Fibroblast of peridontal ligament (primary cell): Measurements from ENCODE around the gene COX6A1.

ENCODE experiments used
- DNase-seq: peaks from one replicate; pipeline ENCODE4 v3.0.0-alpha.2; 2010; ENCODE audit errors: extremely low read depth

Gene COX6A1

GRCh38 chr12:120437735-120438494 is at the start of gene COX6A1:
COX6A1 (plus strand) TSS chr12:120438113; CDS start chr12:120438127, 14 bp downstream.
- peak; percentile 97 for DNase-seq

- DNase-seq: no peak
Measured at GRCh38 chr12:120388691-120389481, 49.0 kb upstream of the COX6A1 start.

GRCh38 chr12:120390540-120391120 is 47.3 kb upstream of the COX6A1 start:
- no peak for DNase-seq

GRCh38 chr12:120394483-120395367 is 43.2 kb upstream of the COX6A1 start:
- no peak for DNase-seq

GRCh38 chr12:120397824-120398540 is 39.9 kb upstream of the COX6A1 start:
- no peak for DNase-seq

- DNase-seq: peak; percentile 51
Measured at GRCh38 chr12:120399531-120399930, 38.4 kb upstream of the COX6A1 start.

- DNase-seq: no peak
Measured at GRCh38 chr12:120402217-120402616, 35.7 kb upstream of the COX6A1 start.

GRCh38 chr12:120403869-120404268 is 34.0 kb upstream of the COX6A1 start:
- DNase-seq: no peak

- no peak for DNase-seq
Measured at GRCh38 chr12:120404271-120404670, 33.6 kb upstream of the COX6A1 start.

GRCh38 chr12:120406069-120406468 is 31.8 kb upstream of the COX6A1 start:
- no peak for DNase-seq

- DNase-seq: no peak
Measured at GRCh38 chr12:120406553-120406952, 31.4 kb upstream of the COX6A1 start.

- no peak for DNase-seq
Measured at GRCh38 chr12:120408771-120409170, 29.1 kb upstream of the COX6A1 start.

- DNase-seq: peak; percentile 8
Measured at GRCh38 chr12:120412421-120412820, 25.5 kb upstream of the COX6A1 start.

GRCh38 chr12:120413901-120414695 is 23.8 kb upstream of the COX6A1 start:
- DNase-seq: no peak

- DNase-seq: no peak
Measured at GRCh38 chr12:120416490-120417216, 21.3 kb upstream of the COX6A1 start.

- no peak for DNase-seq
Measured at GRCh38 chr12:120417917-120418580, 19.9 kb upstream of the COX6A1 start.

GRCh38 chr12:120421701-120422100 is 16.2 kb upstream of the COX6A1 start:
- no peak for DNase-seq

GRCh38 chr12:120422892-120423456 is 14.9 kb upstream of the COX6A1 start:
- DNase-seq: no peak

- no peak for DNase-seq
Measured at GRCh38 chr12:120425797-120426196, 12.1 kb upstream of the COX6A1 start.
